22Rv1 (cell line): ENCODE measurements around the gene C1R.

Experiments
- ZFX ChIP-seq: fragments of 450-650 bp; IDR thresholded peaks from 2 replicates; pipeline ENCODE4 v1.6.1; 2017; ENCODE audit warnings: antibody characterized with exemption, borderline replicate concordance
- TF ChIP-seq, protein P1 (sequence below): fragments of 450-650 bp; IDR thresholded peaks from 2 replicates; pipeline ENCODE4 v1.5.1; 2017; ENCODE audit warnings: mild to moderate bottlenecking

DNA sequence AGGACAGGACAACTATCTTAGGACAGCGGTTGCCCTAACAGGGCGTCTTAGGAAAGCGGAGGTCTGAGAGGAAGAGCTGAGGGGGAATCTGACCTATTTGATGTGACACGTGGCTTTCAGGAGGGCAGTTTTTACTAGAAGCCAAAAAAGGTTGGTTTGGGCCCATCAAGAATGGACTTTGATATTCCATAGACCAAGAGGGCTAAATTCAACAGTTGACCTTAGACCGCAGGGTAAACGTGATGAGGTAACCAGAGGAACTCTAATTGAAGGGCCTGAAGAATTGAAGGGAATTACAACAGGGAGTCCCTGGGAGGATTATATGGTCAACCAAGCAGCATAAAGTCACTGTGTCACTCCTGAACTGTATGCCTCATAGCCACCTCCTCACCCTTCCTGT is 20.2 kb downstream of the C1R start:
- TF ChIP-seq, protein P1, sequence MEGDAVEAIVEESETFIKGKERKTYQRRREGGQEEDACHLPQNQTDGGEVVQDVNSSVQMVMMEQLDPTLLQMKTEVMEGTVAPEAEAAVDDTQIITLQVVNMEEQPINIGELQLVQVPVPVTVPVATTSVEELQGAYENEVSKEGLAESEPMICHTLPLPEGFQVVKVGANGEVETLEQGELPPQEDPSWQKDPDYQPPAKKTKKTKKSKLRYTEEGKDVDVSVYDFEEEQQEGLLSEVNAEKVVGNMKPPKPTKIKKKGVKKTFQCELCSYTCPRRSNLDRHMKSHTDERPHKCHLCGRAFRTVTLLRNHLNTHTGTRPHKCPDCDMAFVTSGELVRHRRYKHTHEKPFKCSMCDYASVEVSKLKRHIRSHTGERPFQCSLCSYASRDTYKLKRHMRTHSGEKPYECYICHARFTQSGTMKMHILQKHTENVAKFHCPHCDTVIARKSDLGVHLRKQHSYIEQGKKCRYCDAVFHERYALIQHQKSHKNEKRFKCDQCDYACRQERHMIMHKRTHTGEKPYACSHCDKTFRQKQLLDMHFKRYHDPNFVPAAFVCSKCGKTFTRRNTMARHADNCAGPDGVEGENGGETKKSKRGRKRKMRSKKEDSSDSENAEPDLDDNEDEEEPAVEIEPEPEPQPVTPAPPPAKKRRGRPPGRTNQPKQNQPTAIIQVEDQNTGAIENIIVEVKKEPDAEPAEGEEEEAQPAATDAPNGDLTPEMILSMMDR: no peak
- no peak for TF ChIP-seq ZFX
